ENCODE data around the gene EHMT2. TPM values are rescaled to one million over a fixed set of nuclear protein-coding genes. Genes with fewer than 3 reads are reported as not detected.
"Not testable (repeated sequence)": the region's sequence is repeated elsewhere in the genome, so short reads cannot be mapped to it uniquely, and the experiment has no call there.

EHMT2 gene
- total RNA-seq, 6 experiments from 2014 or later: 43.4 to 47.4 (median 45.9) TPM

DNA sequence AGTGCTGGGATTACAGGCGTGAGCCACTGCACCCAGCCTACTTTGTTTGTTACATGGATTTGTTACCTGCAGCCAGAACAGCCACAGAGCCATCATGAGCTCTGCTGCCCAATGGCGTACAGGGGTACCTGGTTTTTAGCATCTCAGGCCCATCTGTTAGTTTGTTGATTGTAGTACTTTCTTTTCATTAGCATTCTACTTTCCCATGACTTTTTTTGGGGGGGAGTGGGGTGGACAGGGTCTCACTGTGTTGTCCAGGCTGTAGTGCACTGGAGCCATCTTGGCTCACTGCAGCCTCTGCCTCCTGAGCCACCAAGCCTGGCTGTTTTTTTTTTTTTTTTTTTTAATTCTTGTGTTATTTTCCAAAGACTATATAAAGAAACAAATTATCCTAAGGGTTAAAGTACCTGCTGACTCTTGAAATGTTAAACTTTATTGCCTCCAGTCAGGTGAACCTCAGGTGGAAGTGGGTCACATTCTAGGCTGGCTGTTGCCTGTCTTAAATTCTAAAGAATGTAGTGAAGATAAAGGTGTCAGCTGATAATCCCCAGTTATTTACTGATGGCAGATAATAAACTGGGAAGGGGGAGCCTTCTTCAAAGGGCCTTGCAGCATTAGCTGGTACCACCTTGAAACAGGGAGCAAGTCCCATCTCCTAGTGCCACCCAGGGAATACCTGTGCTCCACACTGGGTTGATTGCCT, 50.1 kb downstream of the EHMT2 start:
- Mint-ChIP-seq H3K4me3 (no peak overlapping the region), H3K4me1 (ENCODE audit: low read depth) (peaks cover 6% of the 10 kb centered on the region), H3K36me3 (ENCODE audit: low read depth) (peaks cover 6% of the 10 kb centered on the region; the same call in 1 of the 2 replicates), H3K27me3 (ENCODE audit: insufficient read depth) (peaks cover 1% of the 10 kb centered on the region; the same call in 1 of the 2 replicates), H3K9me3 (peaks cover under 1% of the 10 kb centered on the region), H3K27ac (no peak overlapping the region)
- DNase-seq: no peak
- TF ChIP-seq, protein P1, sequence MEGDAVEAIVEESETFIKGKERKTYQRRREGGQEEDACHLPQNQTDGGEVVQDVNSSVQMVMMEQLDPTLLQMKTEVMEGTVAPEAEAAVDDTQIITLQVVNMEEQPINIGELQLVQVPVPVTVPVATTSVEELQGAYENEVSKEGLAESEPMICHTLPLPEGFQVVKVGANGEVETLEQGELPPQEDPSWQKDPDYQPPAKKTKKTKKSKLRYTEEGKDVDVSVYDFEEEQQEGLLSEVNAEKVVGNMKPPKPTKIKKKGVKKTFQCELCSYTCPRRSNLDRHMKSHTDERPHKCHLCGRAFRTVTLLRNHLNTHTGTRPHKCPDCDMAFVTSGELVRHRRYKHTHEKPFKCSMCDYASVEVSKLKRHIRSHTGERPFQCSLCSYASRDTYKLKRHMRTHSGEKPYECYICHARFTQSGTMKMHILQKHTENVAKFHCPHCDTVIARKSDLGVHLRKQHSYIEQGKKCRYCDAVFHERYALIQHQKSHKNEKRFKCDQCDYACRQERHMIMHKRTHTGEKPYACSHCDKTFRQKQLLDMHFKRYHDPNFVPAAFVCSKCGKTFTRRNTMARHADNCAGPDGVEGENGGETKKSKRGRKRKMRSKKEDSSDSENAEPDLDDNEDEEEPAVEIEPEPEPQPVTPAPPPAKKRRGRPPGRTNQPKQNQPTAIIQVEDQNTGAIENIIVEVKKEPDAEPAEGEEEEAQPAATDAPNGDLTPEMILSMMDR (IDR thresholded peaks at IDR 0.05): no peak

DNA sequence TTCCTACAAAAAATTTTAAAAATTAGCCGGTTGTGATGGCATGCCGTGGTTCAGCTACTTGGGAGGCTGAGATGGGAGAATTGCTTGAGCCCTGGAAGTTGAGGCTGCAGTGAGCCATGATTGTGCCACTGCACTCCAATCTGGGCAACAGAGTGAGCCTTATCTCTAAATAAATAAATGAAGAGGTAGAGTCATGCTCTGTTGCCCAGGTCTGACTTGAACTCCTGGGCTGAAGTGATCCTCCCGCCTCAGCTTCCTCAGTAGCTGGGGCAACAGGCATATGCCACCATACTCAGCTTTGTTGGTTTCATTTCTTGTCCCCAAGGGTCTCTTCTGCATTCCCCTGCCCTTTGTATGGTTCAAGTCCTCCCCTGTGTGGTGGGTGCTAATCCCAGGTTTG, 53.0 kb downstream of the EHMT2 start:
- H3K4me3 Mint-ChIP-seq: no peak overlapping the region
- no peak for DNase-seq
- peaks cover 5% of the 10 kb centered on the region; the same call in 1 of the 2 replicates for H3K4me1 Mint-ChIP-seq (ENCODE audit: low read depth)
- H3K9me3 Mint-ChIP-seq: no peaks in the 10 kb centered on the region
- peaks cover 1% of the 10 kb centered on the region; the same call in 1 of the 2 replicates for H3K27me3 Mint-ChIP-seq (ENCODE audit: insufficient read depth)
- peaks cover 12% of the 10 kb centered on the region for H3K36me3 Mint-ChIP-seq (ENCODE audit: low read depth)
- H3K27ac Mint-ChIP-seq: no peak overlapping the region
- TF ChIP-seq, protein P1 (IDR thresholded peaks at IDR 0.05): no peak

- TF ChIP-seq, protein P1 (IDR thresholded peaks at IDR 0.05): no peak
- peaks cover 19% of the 10 kb centered on the region for H3K4me1 Mint-ChIP-seq (ENCODE audit: low read depth)
- no peak for DNase-seq
- H3K4me3 Mint-ChIP-seq: no peak overlapping the region
- H3K9me3 Mint-ChIP-seq: no peaks in the 10 kb centered on the region
- peaks cover 27% of the 10 kb centered on the region for H3K36me3 Mint-ChIP-seq (ENCODE audit: low read depth)
- H3K27me3 Mint-ChIP-seq (ENCODE audit: insufficient read depth): peaks cover 1% of the 10 kb centered on the region; the same call in 1 of the 2 replicates
- 0 out of 2 replicates have a peak overlapping the region, but pooled peaks have one; percentile 16 for H3K27ac Mint-ChIP-seq
Measured at GRCh38 chr6:31842053-31842452, 55.4 kb downstream of the EHMT2 start.

DNA sequence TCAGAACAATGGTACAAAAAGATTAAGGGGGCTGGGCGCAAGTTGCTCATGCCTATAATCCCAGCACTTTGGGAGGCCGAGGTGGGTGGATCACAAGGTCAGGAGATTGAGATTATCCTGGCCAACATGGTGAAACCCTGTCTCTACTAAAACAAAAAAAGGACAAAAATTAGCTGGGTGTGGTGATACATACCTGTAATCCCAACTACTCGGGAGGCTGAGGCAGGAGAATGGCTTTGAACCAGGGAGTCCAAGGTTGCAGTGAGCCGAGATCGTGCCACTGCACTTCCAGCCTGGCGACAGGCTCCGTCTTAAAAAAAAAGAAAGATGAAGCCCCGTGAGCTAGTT, 57.7 kb downstream of the EHMT2 start:
- not testable (repeated sequence) for H3K4me3 Mint-ChIP-seq, DNase-seq
- Mint-ChIP-seq H3K9me3 (peaks cover 10% of the 10 kb centered on the region; the same call in 1 of the 2 replicates), H3K36me3 (ENCODE audit: low read depth) (peaks cover 44% of the 10 kb centered on the region), H3K27me3 (ENCODE audit: insufficient read depth) (peaks cover 22% of the 10 kb centered on the region), H3K27ac (peak overlapping the region; percentile 35; the same call in 1 of the 2 replicates), H3K4me1 (ENCODE audit: low read depth) (peaks cover 31% of the 10 kb centered on the region)

- Mint-ChIP-seq H3K4me3 (peak overlapping the region; percentile 97), H3K36me3 (ENCODE audit: low read depth) (peaks cover 47% of the 10 kb centered on the region), H3K9me3 (peaks cover 10% of the 10 kb centered on the region; the same call in 1 of the 2 replicates), H3K27ac (peak overlapping the region; percentile 35), H3K27me3 (ENCODE audit: insufficient read depth) (peaks cover 25% of the 10 kb centered on the region), H3K4me1 (ENCODE audit: low read depth) (peaks cover 38% of the 10 kb centered on the region)
- no peak for DNase-seq
- TF ChIP-seq, protein P1 (IDR thresholded peaks at IDR 0.05): no peak
Measured at GRCh38 chr6:31838968-31839367, 58.5 kb downstream of the EHMT2 start.

- Mint-ChIP-seq H3K27me3 (ENCODE audit: insufficient read depth) (peaks cover 24% of the 10 kb centered on the region), H3K27ac (peak overlapping the region; percentile 99; the same call in 1 of the 2 replicates), H3K4me1 (ENCODE audit: low read depth) (peaks cover 38% of the 10 kb centered on the region), H3K9me3 (peaks cover 10% of the 10 kb centered on the region; the same call in 1 of the 2 replicates), H3K4me3 (peak overlapping the region; percentile 97), H3K36me3 (ENCODE audit: low read depth) (peaks cover 47% of the 10 kb centered on the region)
- DNase-seq: not testable (repeated sequence)
Measured at GRCh38 chr6:31838114-31838553, 59.4 kb downstream of the EHMT2 start.
